ENCODE results near the gene DDHD1. TPM values are rescaled to one million over a fixed set of nuclear protein-coding genes. Genes with fewer than 3 reads are reported as not detected.
"Not testable (repeated sequence)": the region's sequence is repeated elsewhere in the genome, so short reads cannot be mapped to it uniquely, and the experiment has no call there.

DDHD1 gene
- 1 to 10 TPM; 1.5 to 4.7 (median 4.5) TPM for polyA plus RNA-seq

DNA sequence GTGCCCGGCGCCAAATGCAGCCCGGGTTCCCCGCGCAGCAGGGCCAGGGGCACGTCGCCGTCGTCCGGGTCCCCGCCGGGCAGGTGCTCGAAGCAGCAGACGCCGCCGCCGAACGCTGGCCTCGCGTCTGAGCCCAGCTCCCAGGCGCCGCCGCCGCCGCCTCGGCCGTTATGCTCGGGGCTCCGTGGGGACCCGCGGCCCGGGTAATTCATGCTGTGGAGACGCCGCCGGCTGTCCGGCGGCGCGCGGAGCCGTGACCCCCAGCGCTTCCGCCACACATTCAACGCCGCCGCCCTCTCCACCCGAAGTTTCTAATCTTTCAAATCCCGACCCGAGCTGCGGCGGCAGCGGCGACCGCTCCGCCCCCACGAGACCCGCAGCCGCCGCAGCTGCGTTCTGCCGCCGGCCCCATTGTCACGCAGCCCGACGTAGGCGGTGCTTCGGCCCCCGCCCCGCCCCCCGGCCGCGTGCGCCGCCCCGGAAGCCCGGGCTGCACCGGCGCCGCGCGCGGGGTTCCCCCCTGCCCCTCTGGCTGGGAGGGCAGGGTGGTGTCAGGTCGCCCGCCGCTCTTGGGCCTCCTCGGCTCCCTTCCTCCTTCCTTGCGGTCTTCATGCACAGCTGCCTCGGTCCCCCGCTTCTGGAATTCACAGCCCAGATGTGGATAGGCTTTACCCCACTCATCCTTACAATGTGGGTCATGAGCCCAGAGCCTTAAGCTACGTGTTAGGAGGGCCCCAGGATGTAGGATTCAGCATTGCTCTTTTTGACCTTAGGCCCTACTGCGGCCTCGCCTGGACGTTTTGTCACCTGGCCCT, at the start of gene DDHD1:
TSS of gene DDHD1 (minus strand) at position 437 of the 815 bp plus-strand sequence. CDS start at position 212, 225 bp downstream.
- H3K27ac ChIP-seq (ENCODE audit: low read depth, low read length), result peak within 1 kb of the TSS; percentile 66
- WGBS, 3 donors, result 1 to 2% (median 1%) methylated on average over 79 to 93 of the region's 93 CpGs

- H3K27ac ChIP-seq (ENCODE audit: low read depth, low read length), result no peak overlapping the region
- WGBS, 3 donors, result 87 to 90% (median 89%) methylated on average over 5 of the region's 5 CpGs
Observed at GRCh38 chr14:53195949-53196348, 42.8 kb upstream of the DDHD1 start.

DNA sequence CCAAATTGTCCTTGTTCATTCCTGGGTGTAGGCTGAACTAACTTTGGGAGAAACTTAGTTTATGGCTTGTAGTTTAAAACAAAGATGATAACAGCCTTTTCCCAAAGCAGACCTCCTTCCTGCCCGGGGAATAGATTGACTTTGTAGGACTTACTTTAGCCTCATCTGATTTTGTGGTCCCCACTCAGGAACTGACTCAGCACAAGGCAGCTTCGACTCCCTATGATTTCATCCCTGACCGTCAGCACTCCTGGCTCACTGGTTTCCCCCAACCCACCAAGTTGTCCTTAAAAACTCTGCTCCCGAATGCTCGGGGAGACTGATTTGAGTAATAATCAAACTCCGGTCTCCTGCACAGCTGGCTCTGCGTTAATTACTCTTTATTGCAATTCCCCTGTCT, 40.1 kb upstream of the DDHD1 start:
- no peak overlapping the region for H3K27ac ChIP-seq (ENCODE audit: low read depth, low read length)
- WGBS, 3 donors, result 54 to 66% (median 58%) methylated on average over 7 of the region's 7 CpGs

DNA sequence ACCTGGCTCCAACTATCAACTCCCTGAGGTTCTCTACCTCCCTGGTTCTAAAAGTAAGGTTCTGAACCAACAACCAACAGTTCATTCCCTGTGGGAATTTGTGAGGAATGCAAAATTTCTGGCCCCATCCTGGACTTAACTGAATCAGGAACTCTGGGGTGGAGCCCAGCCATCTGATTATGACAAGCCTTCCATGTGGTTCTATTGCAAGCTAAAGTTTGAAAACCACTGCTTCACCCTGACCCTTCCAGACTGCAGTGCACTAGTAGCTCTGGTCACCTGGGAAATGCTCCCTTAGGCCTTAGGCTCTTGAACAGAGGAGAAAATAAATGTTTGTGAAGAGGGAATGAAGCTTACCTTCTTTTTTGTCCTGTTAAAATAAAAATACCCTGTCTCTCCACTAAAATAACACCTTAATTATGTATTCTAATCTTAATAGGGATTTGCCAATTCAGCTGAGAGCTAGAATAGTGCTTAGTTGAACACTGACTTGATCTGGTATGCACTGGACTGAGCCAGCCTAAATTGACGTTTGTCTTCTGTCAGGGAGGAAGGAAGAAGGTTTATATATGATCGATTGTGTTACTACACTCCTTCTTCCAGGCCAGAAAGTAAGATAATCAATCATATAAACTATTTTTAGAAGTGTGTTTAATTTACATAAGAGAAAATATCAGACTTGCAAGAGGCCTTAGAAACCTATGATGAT, 39.1 kb upstream of the DDHD1 start:
- H3K27ac ChIP-seq (ENCODE audit: low read depth, low read length), result no peak overlapping the region
- 12 to 15% (median 12%) methylated on average over 2 of the region's 2 CpGs for WGBS, 3 donors

GRCh38 chr14:53190938-53191337, 37.8 kb upstream of the DDHD1 start:
- H3K27ac ChIP-seq (ENCODE audit: low read depth, low read length), result no peak overlapping the region
- WGBS, 3 donors, result 71 to 78% (median 75%) methylated on average over 2 of the region's 2 CpGs

GRCh38 chr14:53187921-53188463, 34.9 kb upstream of the DDHD1 start:
- WGBS, 3 donors, result 84 to 90% (median 88%) methylated on average over 5 of the region's 5 CpGs
- no peak overlapping the region for H3K27ac ChIP-seq (ENCODE audit: low read depth, low read length)

DNA sequence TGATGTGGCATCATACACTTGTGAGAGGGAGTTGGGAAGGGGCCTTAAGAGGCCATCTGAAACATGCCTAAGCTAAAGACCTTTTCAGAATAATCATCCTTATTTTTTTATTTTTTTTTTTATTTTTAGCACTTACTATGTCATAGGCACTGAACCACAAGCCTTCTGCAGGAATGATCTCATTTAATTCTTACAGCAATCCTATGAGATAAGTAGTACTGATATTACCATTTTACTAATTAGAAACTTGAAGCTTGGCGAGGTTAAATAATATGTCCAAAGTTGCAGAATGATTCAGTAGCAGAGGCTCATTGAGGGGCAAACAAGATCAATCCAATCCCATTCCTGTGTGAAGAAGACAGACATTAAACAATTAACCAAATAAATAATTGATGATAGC, 33.4 kb upstream of the DDHD1 start:
- no peak overlapping the region for H3K27ac ChIP-seq (ENCODE audit: low read depth, low read length)
- 90 to 98% (median 92%) methylated on average over 1 of the region's 1 CpG for WGBS, 3 donors

DNA sequence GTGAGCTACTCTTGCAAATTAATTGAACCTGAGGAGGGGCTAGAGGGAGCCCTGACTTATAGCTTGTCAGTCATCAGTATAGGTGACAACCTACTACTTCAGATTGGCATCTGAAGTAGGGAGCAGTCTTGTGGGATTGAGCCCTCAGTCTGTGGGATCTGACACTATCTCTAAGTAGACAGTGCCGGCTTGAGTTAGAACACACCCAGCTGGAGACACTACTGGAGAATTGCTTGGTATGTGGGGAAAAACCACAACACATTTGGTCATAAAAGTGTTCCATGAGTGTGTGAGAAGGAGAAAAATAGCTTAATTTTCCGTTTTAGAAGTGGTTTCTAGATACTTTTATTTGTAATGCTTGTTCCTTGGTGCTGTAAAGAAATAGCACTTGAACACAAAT, 30.5 kb upstream of the DDHD1 start:
- WGBS, 3 donors, result 65 to 70% (median 66%) methylated on average over 2 of the region's 2 CpGs
- H3K27ac ChIP-seq (ENCODE audit: low read depth, low read length), result no peak overlapping the region

- WGBS, 3 donors, result 60 to 64% (median 63%) methylated on average over 2 of the region's 2 CpGs
- H3K27ac ChIP-seq (ENCODE audit: low read depth, low read length), result no peak overlapping the region
Observed at GRCh38 chr14:53183056-53183455, 29.9 kb upstream of the DDHD1 start.

DNA sequence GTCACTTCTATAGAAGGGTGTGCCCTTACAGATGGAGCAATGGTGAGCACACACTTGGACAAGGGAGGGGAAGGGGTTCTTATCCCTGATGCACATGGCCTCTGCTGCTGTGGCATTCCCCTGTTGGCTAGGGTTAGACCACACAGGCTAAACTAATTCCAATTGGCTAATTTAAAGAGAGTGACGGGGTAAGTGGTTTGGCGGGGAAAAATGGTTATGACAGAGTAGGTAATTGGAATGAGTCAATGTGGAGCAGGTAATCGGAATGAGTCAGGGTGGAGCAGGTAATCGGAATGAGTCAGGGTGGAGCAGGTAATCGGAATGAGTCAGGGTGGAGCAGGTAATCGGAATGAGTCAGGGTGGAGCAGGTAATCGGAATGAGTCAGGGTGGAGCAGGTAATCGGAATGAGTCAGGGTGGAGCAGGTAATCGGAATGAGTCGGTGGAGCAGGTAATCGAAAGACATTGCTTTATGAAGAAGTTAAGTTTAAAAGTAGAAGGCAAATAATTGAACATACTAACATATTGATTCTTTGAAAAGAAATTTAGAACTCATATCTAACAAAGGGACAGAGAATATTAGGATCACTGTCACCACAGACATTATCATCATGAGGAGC, 28.4 kb upstream of the DDHD1 start:
- H3K27ac ChIP-seq (ENCODE audit: low read depth, low read length), result not testable (repeated sequence)
- WGBS, 3 donors, result 94 to 95% (median 94%) methylated on average over 9 to 10 of the region's 11 CpGs

GRCh38 chr14:53180272-53181221, 27.4 kb upstream of the DDHD1 start:
- no peak overlapping the region for H3K27ac ChIP-seq (ENCODE audit: low read depth, low read length)
- 87 to 91% (median 89%) methylated on average over 13 of the region's 13 CpGs for WGBS, 3 donors

- not testable (repeated sequence) for H3K27ac ChIP-seq (ENCODE audit: low read depth, low read length)
- WGBS, 3 donors, result 59 to 79% (median 77%) methylated on average over 2 of the region's 2 CpGs
Observed at GRCh38 chr14:53179486-53180005, 26.4 kb upstream of the DDHD1 start.

DNA sequence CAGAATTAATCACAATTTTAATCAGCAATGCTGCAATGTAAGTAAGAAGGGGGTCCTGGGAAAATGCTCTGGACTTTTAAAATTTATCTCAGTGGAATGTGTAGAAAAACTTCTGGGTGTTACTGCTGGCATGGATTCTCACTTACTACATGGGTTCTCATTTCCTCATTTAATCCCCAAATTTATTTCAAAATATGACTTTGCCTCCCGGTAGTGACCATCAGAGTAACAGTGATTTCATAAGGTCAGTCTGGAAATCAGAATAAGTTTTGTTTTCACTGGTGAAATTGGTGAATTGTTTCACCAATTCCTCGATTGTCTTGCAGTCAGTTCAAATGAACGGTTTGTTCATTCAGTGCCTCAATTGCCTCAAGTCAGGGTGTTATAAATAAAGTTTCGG, 22.3 kb upstream of the DDHD1 start:
- 81 to 85% (median 81%) methylated on average over 4 of the region's 4 CpGs for WGBS, 3 donors
- H3K27ac ChIP-seq (ENCODE audit: low read depth, low read length), result no peak overlapping the region

DNA sequence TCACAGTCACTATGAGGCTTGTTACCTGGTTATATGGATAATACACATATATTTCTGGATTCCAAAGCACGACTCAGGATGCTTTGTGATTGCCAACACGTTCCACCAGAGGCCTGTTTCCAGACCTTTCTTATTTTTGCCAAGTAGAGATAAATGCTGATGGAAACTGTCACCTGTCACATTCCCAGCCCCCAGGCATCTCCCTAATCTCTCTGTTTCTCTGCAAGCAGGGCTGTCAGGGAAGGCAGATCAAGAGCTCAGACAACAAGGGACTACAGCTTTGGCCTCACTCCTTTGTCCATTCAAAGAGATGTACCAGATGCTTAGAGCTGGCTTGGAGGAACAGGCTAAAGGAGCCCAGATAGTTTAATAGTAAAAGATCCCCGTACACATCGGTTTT, 21.8 kb upstream of the DDHD1 start:
- 68 to 81% (median 77%) methylated on average over 4 of the region's 4 CpGs for WGBS, 3 donors

GRCh38 chr14:53168786-53169185, 15.7 kb upstream of the DDHD1 start:
- no peak overlapping the region for H3K27ac ChIP-seq (ENCODE audit: low read depth, low read length)
- WGBS, 3 donors, result 76 to 85% (median 84%) methylated on average over 9 of the region's 9 CpGs

More for the DNA sequence above, 21.8 kb upstream of the DDHD1 start:
- H3K27ac ChIP-seq (ENCODE audit: low read depth, low read length), result no peak overlapping the region

DNA sequence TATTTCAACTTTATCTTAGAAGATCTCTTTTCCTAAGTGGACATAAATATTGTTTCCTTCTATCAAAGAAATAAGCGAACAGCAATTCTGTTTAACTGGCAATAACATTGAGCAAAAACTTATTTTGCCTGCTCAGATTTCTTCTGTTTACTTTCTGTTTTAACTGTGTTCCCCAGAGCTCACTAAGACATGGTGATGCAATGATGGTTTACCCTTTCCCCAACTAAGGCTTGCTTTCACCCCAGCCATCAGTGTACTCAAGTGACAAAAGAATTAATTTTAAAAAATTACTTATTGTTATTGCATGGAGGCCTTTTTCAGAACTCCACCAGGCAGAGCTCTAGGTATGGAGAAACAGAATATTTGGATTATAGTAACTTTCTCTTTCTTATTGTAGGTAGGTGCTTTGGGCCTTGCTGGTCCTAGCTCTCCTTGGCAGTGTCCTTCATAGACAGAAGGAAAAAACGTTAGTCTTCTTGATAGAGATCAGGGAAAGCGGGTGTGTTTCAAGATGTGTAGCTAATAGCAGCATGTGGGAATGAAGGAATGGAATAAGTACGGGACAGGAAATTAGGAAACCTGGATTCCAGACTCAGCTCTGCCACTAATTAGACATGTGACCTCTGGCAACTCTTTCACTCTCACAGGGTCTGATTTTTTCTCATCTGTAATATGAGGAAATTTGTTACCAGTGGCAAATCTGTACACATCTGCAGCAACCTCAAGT, 14.6 kb upstream of the DDHD1 start:
- WGBS, 3 donors, result 57 to 72% (median 59%) methylated on average over 4 of the region's 4 CpGs

DNA sequence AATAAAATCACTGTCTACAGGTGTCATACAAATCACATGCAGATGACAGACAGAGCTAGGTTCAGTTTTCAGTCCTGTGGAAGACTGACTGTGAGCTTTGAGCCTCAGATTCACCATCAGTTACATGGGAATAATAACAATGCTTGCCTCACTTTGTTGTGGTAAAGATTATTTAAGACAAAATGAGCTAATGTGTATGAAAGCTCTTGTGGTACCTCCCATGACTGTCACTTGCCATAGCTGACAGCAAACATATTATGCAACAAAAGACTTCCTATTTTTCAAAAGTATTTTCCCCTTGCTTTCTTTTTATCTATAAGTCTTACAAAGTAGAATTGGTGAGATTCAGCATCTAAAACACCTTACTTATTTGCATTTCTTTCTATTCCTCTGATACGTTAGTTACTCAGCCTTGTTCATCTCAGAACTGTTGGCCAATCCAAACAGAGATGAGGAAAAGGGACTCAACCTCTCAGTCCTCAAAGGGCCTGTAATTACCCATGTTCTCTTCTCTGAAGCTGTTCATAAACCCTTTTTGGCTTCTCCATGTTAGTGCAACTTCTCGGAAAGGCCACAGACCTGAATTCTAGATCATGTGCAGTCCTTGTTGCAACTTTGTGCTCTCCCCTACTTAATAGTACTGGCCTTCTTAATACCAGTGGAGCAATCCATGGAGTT, 8.8 kb upstream of the DDHD1 start:
- 74 to 91% (median 84%) methylated on average over 2 of the region's 2 CpGs for WGBS, 3 donors
- H3K27ac ChIP-seq (ENCODE audit: low read depth, low read length), result no peak overlapping the region

More for the DNA sequence above, 14.6 kb upstream of the DDHD1 start:
- no peak overlapping the region for H3K27ac ChIP-seq (ENCODE audit: low read depth, low read length)

Measured in adipose tissue (tissue), 3 donors.